Panc1 (cell line): ENCODE measurements around the gene TULP1. TPM values are rescaled to one million over a fixed set of nuclear protein-coding genes. Genes with fewer than 3 reads are reported as not detected.

ENCODE experiments used
- ATAC-seq: fragments of 200-7000 bp; cut with Tn5 transposase; 2 replicates; pipeline ENCODE4 v1.9.1; 2020; ENCODE audit warnings: mild to moderate bottlenecking, moderate library complexity
- BruUV-seq: library from RNA; stranded (reverse); fragments of 400-500 nt; replicated peaks from 2 replicates; lab custom pipeline; 2021; lab: Mats Ljungman, UMichigan
- CTCF ChIA-PET: fragments of 300-600 bp; sonication (Branson Sonifier 250); formaldehyde crosslinking; loops from one replicate; lab custom pipeline; 2022; ENCODE audit warnings: antibody characterized with exemption; lab: Charles Lee
- POLR2A ChIA-PET: fragments of 300-600 bp; sonication (Branson Sonifier 250); formaldehyde crosslinking; loops from one replicate; lab custom pipeline; 2022; ENCODE audit warnings: antibody characterized with exemption; lab: Charles Lee
- DNase-seq: peaks from one replicate; pipeline ENCODE4 v3.0.0-alpha.2; 2010; ENCODE audit warnings: low read depth, low spot score
- H3K27ac ChIP-seq: 2 replicates; pipeline ENCODE4 v1.5.1; 2011; ENCODE audit warnings: mild to moderate bottlenecking, low read length, inconsistent platforms
- H3K27me3 ChIP-seq: fragments of 200-500 bp; sonication (Bioruptor generic); 2 replicates; pipeline ENCODE4 v1.6.0; 2014; ENCODE audit warnings: low read length, inconsistent platforms; ENCODE audit not compliant: control insufficient read depth, insufficient read depth
- H3K36me3 ChIP-seq: fragments of 200-500 bp; sonication (Bioruptor generic); 2 replicates; pipeline ENCODE4 v1.5.1; 2014; ENCODE audit warnings: inconsistent platforms, mild to moderate bottlenecking, low read length, moderate library complexity; ENCODE audit not compliant: control insufficient read depth, insufficient read depth
- H3K4me1 ChIP-seq: 2 replicates; pipeline ENCODE4 v1.5.1; 2011; ENCODE audit warnings: inconsistent platforms, mild to moderate bottlenecking, low read length, moderate library complexity; ENCODE audit not compliant: control insufficient read depth, insufficient read depth
- H3K4me3 ChIP-seq, 2 experiments: 2 replicates each; pipeline ENCODE4 v1.5.1; 2011 to 2012; ENCODE audit warnings: low read depth in 2 of 2, low read length in 2 of 2, mild to moderate bottlenecking in 2 of 2, inconsistent platforms in 1 of 2, moderate library complexity in 1 of 2
- H3K9me3 ChIP-seq: fragments of 200-500 bp; sonication (Bioruptor generic); 2 replicates; pipeline ENCODE4 v1.5.1; 2014; ENCODE audit warnings: low read depth, mild to moderate bottlenecking, inconsistent platforms, low read length, moderate library complexity; ENCODE audit not compliant: control insufficient read depth, insufficient read depth
- POLR2AphosphoS5 ChIP-seq: IDR thresholded peaks from 2 replicates; pipeline ENCODE4 v1.6.1; 2012; ENCODE audit warnings: mild to moderate bottlenecking, low read depth, low read length, moderate library complexity
- REST ChIP-seq, 2 experiments: IDR thresholded peaks; 2 replicates each; pipeline ENCODE4 v1.6.1; 2011 to 2012; ENCODE audit warnings: low read depth in 2 of 2, control low read depth in 1 of 2, low read length in 1 of 2, mild to moderate bottlenecking in 1 of 2, moderate library complexity in 1 of 2; ENCODE audit not compliant: insufficient read depth in 1 of 2
- SIN3A ChIP-seq: IDR thresholded peaks from 2 replicates; pipeline ENCODE4 v1.6.1; 2012; ENCODE audit warnings: low read depth, mild to moderate bottlenecking, low read length, moderate library complexity, borderline replicate concordance; ENCODE audit not compliant: insufficient read depth
- TCF7L2 ChIP-seq: IDR thresholded peaks from 2 replicates; pipeline ENCODE4 v1.6.1; 2011; ENCODE audit warnings: mild to moderate bottlenecking, low read depth, low read length, inconsistent platforms
- in situ Hi-C: cut with HindIII; loops from 2 replicates; pipeline ENCODE4 v1.10.0; 2016; ENCODE audit warnings: low sequenced_read_pairs, low pct_unique_long_range_greater_than_20kb
- intact Hi-C: fragments of 100-400 bp; cut with micrococcal nuclease; formaldehyde crosslinking; loops from one replicate; pipeline ENCODE4 v1.10.0; 2022; ENCODE audit not compliant: unreplicated experiment
- total RNA-seq: library from RNA; stranded (reverse); gene quantifications from one replicate; pipeline ENCODE4 v1.2.1, GENCODE V29; 2021; ENCODE audit not compliant: unreplicated experiment
- TF ChIP-seq, protein P1 (sequence below): fragments of 450-650 bp; IDR thresholded peaks from 2 replicates; pipeline ENCODE4 v1.5.1; 2017; ENCODE audit warnings: mild to moderate bottlenecking

The TULP1 gene
- total RNA-seq, 1 experiment from 2014 or later, result not detected

- DNase-seq (no peak), ATAC-seq (no peak)
- no peak overlapping the region for H3K27ac ChIP-seq
- H3K4me3 ChIP-seq, result no peak overlapping the region
- H3K4me1 ChIP-seq, result peaks cover 4% of the 10 kb centered on the region
- no peaks in the 10 kb centered on the region for H3K9me3 ChIP-seq
- intact Hi-C loops, result no loop called here
- ChIA-PET POLR2A (no interaction called here), CTCF (no interaction called here)
- in situ Hi-C loops, result no loop called here
- TF ChIP-seq, protein P1, sequence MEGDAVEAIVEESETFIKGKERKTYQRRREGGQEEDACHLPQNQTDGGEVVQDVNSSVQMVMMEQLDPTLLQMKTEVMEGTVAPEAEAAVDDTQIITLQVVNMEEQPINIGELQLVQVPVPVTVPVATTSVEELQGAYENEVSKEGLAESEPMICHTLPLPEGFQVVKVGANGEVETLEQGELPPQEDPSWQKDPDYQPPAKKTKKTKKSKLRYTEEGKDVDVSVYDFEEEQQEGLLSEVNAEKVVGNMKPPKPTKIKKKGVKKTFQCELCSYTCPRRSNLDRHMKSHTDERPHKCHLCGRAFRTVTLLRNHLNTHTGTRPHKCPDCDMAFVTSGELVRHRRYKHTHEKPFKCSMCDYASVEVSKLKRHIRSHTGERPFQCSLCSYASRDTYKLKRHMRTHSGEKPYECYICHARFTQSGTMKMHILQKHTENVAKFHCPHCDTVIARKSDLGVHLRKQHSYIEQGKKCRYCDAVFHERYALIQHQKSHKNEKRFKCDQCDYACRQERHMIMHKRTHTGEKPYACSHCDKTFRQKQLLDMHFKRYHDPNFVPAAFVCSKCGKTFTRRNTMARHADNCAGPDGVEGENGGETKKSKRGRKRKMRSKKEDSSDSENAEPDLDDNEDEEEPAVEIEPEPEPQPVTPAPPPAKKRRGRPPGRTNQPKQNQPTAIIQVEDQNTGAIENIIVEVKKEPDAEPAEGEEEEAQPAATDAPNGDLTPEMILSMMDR, result no peak
- TF ChIP-seq TCF7L2 (no peak), SIN3A (no peak), REST (IDR thresholded peaks at IDR 0.05; ENCODE audit: insufficient read depth in 1 of 2, low read depth in 2 of 2, low read length in 1 of 2) (no peak), POLR2AphosphoS5 (no peak)
- no peaks in the 10 kb centered on the region for H3K27me3 ChIP-seq
- TSS peak; percentile 73 for BruUV-seq
- no peaks in the 10 kb centered on the region; the same call in 1 of the 2 replicates for H3K36me3 ChIP-seq
These were observed 13.3 kb downstream of the TULP1 start for GRCh38 chr6:35499372-35499771.

DNA sequence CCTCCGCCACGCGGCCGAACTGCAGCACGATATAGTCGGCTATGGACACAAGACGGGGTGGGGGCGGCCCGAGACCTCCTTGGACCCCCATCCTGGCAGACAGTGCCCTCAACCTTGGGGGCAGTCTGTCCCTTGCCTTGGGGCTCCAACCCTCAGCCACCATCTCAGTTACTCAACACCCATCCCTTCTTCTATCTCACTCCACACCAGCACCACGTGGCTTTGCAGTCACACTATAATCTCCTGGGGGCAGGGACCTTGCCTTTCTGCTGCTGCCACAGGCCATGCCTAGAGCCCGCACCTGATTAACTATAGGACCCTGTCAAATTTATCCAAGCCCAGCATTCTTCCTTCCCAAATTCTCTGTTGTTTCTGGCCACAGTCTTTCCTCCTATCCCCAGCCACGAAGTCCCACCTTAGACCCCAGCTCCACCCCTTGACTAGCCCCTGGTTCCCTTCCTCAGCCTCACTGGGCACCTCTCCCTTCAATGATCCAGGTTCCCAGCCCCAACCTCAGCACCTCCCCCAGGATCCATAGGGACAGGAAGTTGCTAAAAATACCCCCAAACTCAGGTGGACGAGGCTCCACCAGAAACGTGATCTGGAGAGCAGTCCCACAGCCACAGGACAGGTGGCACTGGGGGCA is 14.2 kb downstream of the TULP1 start:
- Histone ChIP-seq H3K4me3 (no peak overlapping the region), H3K27ac (no peak overlapping the region), H3K27me3 (no peaks in the 10 kb centered on the region), H3K9me3 (no peaks in the 10 kb centered on the region), H3K36me3 (no peaks in the 10 kb centered on the region; the same call in 1 of the 2 replicates), H3K4me1 (peaks cover 4% of the 10 kb centered on the region)
- no TSS peak for BruUV-seq
- ChIA-PET POLR2A (no interaction called here), CTCF (no interaction called here)
- DNase-seq, result no peak
- ATAC-seq, result no peak
- TF ChIP-seq SIN3A (no peak), TCF7L2 (no peak), REST (IDR thresholded peaks at IDR 0.05; ENCODE audit: insufficient read depth in 1 of 2, low read depth in 2 of 2, low read length in 1 of 2) (no peak), POLR2AphosphoS5 (no peak)
- TF ChIP-seq, protein P1, result no peak
- in situ Hi-C loops (no loop called here), intact Hi-C loops (no loop called here)
